Measurements from ENCODE around the gene PCP4L1. TPM values are rescaled to one million over a fixed set of nuclear protein-coding genes. Genes with fewer than 3 reads are reported as not detected.
A peak's percentile ranks its signal among the peaks of the same experiment; 100 is the strongest.

Gene PCP4L1
- total RNA-seq, 1 donor from 2014 or later = 0.25 TPM

- Mint-ChIP-seq H3K4me3 (peak overlapping the region; percentile 99), H3K27me3 (ENCODE audit: low read depth) (no peaks in the 10 kb centered on the region), H3K36me3 (peaks cover 4% of the 10 kb centered on the region), H3K4me1 (peaks cover 20% of the 10 kb centered on the region), H3K9me3 (no peaks in the 10 kb centered on the region), H3K27ac (no peak overlapping the region)
- TF ChIP-seq, protein P1, sequence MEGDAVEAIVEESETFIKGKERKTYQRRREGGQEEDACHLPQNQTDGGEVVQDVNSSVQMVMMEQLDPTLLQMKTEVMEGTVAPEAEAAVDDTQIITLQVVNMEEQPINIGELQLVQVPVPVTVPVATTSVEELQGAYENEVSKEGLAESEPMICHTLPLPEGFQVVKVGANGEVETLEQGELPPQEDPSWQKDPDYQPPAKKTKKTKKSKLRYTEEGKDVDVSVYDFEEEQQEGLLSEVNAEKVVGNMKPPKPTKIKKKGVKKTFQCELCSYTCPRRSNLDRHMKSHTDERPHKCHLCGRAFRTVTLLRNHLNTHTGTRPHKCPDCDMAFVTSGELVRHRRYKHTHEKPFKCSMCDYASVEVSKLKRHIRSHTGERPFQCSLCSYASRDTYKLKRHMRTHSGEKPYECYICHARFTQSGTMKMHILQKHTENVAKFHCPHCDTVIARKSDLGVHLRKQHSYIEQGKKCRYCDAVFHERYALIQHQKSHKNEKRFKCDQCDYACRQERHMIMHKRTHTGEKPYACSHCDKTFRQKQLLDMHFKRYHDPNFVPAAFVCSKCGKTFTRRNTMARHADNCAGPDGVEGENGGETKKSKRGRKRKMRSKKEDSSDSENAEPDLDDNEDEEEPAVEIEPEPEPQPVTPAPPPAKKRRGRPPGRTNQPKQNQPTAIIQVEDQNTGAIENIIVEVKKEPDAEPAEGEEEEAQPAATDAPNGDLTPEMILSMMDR (IDR thresholded peaks at IDR 0.05; ENCODE audit: unreplicated experiment) = peak; percentile 97
- peak; percentile 78 to 89 for DNase-seq (ENCODE audit: low spot score in 2 of 2, unreplicated experiment in 2 of 2)
Measured at GRCh38 chr1:161227196-161227871, 31.2 kb upstream of the PCP4L1 start.

DNA sequence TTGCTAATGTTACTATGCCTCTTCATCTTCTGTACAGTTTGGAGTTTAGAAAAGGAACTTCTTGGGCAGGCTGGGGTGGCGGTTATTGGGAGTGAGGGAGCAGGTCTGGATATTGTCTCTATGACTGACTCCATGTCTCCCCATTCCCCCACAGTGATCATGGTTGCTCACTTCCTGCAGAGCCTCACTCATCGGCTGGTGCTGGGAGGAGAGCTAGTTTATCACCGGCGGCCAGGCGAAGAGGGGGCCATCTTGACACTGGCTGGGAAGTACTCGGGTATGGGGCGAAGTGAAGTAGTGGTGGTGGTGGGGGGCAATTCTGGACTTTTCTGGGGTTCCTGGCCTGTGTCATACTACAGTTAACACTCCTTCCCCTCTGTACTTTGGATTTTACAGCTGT is 30.5 kb upstream of the PCP4L1 start:
- DNase-seq (ENCODE audit: low spot score in 2 of 2, unreplicated experiment in 2 of 2) = no peak
- TF ChIP-seq, protein P1 (IDR thresholded peaks at IDR 0.05; ENCODE audit: unreplicated experiment) = no peak
- H3K36me3 Mint-ChIP-seq = peaks cover 4% of the 10 kb centered on the region
- peak overlapping the region; percentile 7 for H3K4me3 Mint-ChIP-seq
- no peak overlapping the region for H3K27ac Mint-ChIP-seq
- no peaks in the 10 kb centered on the region for H3K9me3 Mint-ChIP-seq
- H3K4me1 Mint-ChIP-seq = peaks cover 20% of the 10 kb centered on the region
- H3K27me3 Mint-ChIP-seq (ENCODE audit: low read depth) = no peaks in the 10 kb centered on the region

DNA sequence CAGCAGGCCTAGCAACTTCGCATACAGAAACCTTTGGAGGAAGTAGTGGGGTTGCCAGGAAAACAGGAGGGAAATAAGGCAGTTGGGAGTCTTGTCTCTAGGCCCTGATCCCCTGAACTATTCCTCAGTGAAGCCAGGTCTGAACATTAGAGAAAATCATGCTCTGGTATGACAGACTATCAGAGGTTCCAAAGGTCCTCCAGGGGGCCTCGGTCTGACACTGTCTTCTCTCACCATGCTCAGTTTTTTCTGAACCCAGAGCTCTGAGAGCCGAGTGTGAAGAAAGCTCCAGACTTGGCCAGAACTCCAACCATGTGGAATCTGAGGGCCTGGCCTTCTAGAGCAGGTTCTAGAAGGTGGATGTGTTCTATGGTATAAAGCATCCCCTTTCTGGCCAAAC is 28.6 kb upstream of the PCP4L1 start:
- DNase-seq (ENCODE audit: low spot score in 2 of 2, unreplicated experiment in 2 of 2) = no peak
- H3K36me3 Mint-ChIP-seq = peaks cover 4% of the 10 kb centered on the region

GRCh38 chr1:161230762-161231161 is 27.8 kb upstream of the PCP4L1 start:
- peaks cover 4% of the 10 kb centered on the region for H3K36me3 Mint-ChIP-seq
- H3K27ac Mint-ChIP-seq = no peak overlapping the region
- H3K9me3 Mint-ChIP-seq = no peaks in the 10 kb centered on the region
- no peak overlapping the region for H3K4me3 Mint-ChIP-seq
- no peaks in the 10 kb centered on the region for H3K27me3 Mint-ChIP-seq (ENCODE audit: low read depth)
- no peak for DNase-seq (ENCODE audit: low spot score in 2 of 2, unreplicated experiment in 2 of 2)
- H3K4me1 Mint-ChIP-seq = peaks cover 20% of the 10 kb centered on the region
- TF ChIP-seq, protein P1 (IDR thresholded peaks at IDR 0.05; ENCODE audit: unreplicated experiment) = no peak

More for the DNA sequence above, 28.6 kb upstream of the PCP4L1 start:
- Mint-ChIP-seq H3K27me3 (ENCODE audit: low read depth) (no peaks in the 10 kb centered on the region), H3K27ac (no peak overlapping the region), H3K4me3 (no peak overlapping the region), H3K4me1 (peaks cover 20% of the 10 kb centered on the region), H3K9me3 (no peaks in the 10 kb centered on the region)
- TF ChIP-seq, protein P1 (IDR thresholded peaks at IDR 0.05; ENCODE audit: unreplicated experiment) = no peak

GRCh38 chr1:161233102-161233501 is 25.4 kb upstream of the PCP4L1 start:
- Mint-ChIP-seq H3K4me3 (no peak overlapping the region), H3K4me1 (no peaks in the 10 kb centered on the region), H3K36me3 (peaks cover 4% of the 10 kb centered on the region)

More at GRCh38 chr1:161233102-161233501, 25.4 kb upstream of the PCP4L1 start:
- no peaks in the 10 kb centered on the region for H3K9me3 Mint-ChIP-seq
- H3K27me3 Mint-ChIP-seq (ENCODE audit: low read depth) = no peaks in the 10 kb centered on the region
- DNase-seq (ENCODE audit: low spot score in 2 of 2, unreplicated experiment in 2 of 2) = no peak
- H3K27ac Mint-ChIP-seq = no peak overlapping the region
- TF ChIP-seq, protein P1 (IDR thresholded peaks at IDR 0.05; ENCODE audit: unreplicated experiment) = no peak
